ENCODE measurements around the gene GFOD1.
A peak's percentile ranks its signal among the peaks of the same experiment; 100 is the strongest.

Gene GFOD1

GRCh38 chr6:13429406-13429753 is 58.0 kb downstream of the GFOD1 start:
- DNase-seq (ENCODE audit: low spot score): peak; percentile 26
- TF ChIP-seq, protein P1, sequence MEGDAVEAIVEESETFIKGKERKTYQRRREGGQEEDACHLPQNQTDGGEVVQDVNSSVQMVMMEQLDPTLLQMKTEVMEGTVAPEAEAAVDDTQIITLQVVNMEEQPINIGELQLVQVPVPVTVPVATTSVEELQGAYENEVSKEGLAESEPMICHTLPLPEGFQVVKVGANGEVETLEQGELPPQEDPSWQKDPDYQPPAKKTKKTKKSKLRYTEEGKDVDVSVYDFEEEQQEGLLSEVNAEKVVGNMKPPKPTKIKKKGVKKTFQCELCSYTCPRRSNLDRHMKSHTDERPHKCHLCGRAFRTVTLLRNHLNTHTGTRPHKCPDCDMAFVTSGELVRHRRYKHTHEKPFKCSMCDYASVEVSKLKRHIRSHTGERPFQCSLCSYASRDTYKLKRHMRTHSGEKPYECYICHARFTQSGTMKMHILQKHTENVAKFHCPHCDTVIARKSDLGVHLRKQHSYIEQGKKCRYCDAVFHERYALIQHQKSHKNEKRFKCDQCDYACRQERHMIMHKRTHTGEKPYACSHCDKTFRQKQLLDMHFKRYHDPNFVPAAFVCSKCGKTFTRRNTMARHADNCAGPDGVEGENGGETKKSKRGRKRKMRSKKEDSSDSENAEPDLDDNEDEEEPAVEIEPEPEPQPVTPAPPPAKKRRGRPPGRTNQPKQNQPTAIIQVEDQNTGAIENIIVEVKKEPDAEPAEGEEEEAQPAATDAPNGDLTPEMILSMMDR (IDR thresholded peaks at IDR 0.05): no peak
- H3K4me3 ChIP-seq: no peak overlapping the region
- no peak overlapping the region for H3K27ac ChIP-seq

- no peak overlapping the region for H3K27ac ChIP-seq
- TF ChIP-seq, protein P1 (IDR thresholded peaks at IDR 0.05): no peak
- DNase-seq (ENCODE audit: low spot score): peak; percentile 53
- H3K4me3 ChIP-seq: no peak overlapping the region
Observed at GRCh38 chr6:13428583-13429405, 58.6 kb downstream of the GFOD1 start.

GRCh38 chr6:13427801-13428582 is 59.4 kb downstream of the GFOD1 start:
- peak; percentile 60 for DNase-seq (ENCODE audit: low spot score)
- TF ChIP-seq, protein P1 (IDR thresholded peaks at IDR 0.05): no peak
- H3K4me3 ChIP-seq: no peak overlapping the region
- no peak overlapping the region for H3K27ac ChIP-seq

DNA sequence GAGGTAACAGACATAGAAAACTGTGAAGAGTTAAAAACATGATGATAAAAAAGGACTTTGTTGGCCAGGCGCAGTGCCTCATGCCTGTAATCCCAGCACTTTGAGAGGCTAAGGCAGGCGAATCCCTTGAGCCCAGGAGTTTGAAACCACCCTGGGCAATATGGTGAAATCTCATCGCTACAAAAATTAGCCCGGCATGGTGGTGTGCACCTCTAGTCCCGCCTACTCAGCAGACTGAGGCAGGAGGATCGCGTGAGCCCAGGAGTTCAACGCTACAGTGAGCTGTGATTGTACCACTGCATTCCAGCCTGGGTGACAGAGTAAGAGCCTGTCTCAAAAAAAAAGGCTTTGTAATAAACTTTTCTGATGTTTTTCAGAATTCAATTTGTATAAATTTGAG is 60.1 kb downstream of the GFOD1 start:
- Histone ChIP-seq H3K27ac (no peak overlapping the region), H3K4me3 (no peak overlapping the region)
- DNase-seq (ENCODE audit: low spot score): peak; percentile 26
- TF ChIP-seq, protein P1 (IDR thresholded peaks at IDR 0.05): no peak

GRCh38 chr6:13425943-13426931 is 61.2 kb downstream of the GFOD1 start:
- DNase-seq (ENCODE audit: low spot score): peak; percentile 70
- peak overlapping the region; percentile 72 to 73 for H3K27ac ChIP-seq
- H3K4me3 ChIP-seq: no peak overlapping the region
- TF ChIP-seq, protein P1 (IDR thresholded peaks at IDR 0.05): no peak

DNA sequence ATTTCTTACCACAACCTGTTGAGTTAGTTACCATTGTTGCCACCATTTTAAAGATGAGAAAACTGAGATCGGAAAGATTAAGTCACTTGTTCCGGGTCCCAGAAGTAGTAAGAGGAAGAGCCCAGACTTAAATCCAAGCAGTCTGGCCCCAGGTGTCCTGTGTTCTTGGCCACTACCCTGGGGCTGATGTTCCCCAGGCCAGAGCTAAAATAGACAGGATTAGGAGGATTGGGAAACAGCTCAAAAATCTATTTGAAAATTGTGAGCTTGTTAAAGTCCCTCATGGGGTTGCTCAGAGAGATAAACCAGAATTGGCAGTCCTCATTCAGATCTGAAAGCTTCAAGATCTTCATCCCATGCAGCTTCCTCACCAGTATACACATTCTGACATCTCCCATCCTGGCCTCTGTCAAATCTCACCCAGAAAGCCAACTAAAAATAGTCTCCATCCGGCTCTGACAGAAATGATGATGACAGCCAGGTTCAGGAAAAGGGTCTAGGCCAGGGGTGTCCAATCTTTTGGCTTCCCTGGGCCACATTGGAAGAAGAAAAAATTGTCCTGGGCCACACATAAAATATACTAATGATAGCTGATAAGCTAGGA is 62.0 kb downstream of the GFOD1 start:
- peak overlapping the region; percentile 70 to 72 for H3K27ac ChIP-seq
- H3K4me3 ChIP-seq: no peak overlapping the region
- DNase-seq (ENCODE audit: low spot score): peak; percentile 33

More for the DNA sequence above, 62.0 kb downstream of the GFOD1 start:
- TF ChIP-seq, protein P1 (IDR thresholded peaks at IDR 0.05): no peak
